Hepatocyte (in vitro differentiated cells): ENCODE data around the gene KCNQ2.

Experiments
- CTCF ChIP-seq: fragments of 200-600 bp; sonication (generic); IDR thresholded peaks from 2 replicates; pipeline ENCODE4 v1.5.1; 2016; ENCODE audit warnings: antibody characterized with exemption, mild to moderate bottlenecking; ENCODE audit not compliant: poor library complexity
- EZH2 ChIP-seq: fragments of 200-600 bp; sonication (generic); IDR thresholded peaks from 2 replicates; pipeline ENCODE4 v1.6.1; 2016; ENCODE audit warnings: antibody characterized with exemption, mild to moderate bottlenecking, borderline replicate concordance
- EZH2phosphoT487 ChIP-seq: fragments of 200-600 bp; sonication (generic); IDR thresholded peaks from one replicate; pipeline ENCODE4 v1.6.1; 2018; ENCODE audit warnings: antibody characterized with exemption, mild to moderate bottlenecking, low read depth, moderate library complexity; ENCODE audit not compliant: unreplicated experiment, severe bottlenecking

GRCh38 chr20:63425846-63426485 lies 46.5 kb downstream of the KCNQ2 start:
- TF ChIP-seq CTCF (no peak), EZH2 (no peak), EZH2phosphoT487 (no peak)
